Neural progenitor cell (in vitro differentiated cells): ENCODE data around the gene GBA3.

Experiments
- CTCF ChIP-seq: fragments of 200-600 bp; sonication (generic); IDR thresholded peaks from 2 replicates; pipeline ENCODE4 v1.5.1; 2017; ENCODE audit warnings: antibody characterized with exemption, mild to moderate bottlenecking
- EZH2 ChIP-seq: fragments of 200-600 bp; sonication (generic); IDR thresholded peaks from 2 replicates; pipeline ENCODE4 v1.6.1; 2017; ENCODE audit warnings: antibody characterized with exemption, mild to moderate bottlenecking, moderate library complexity

GRCh38 chr4:22744478-22745062, 51.8 kb downstream of the GBA3 start:
- TF ChIP-seq CTCF (no peak), EZH2 (no peak)
